ENCODE data around the gene RAD52. TPM values are rescaled to one million over a fixed set of nuclear protein-coding genes. Genes with fewer than 3 reads are reported as not detected.

The RAD52 gene
- polyA plus RNA-seq, 1 experiment, result 18.8 TPM

GRCh38 chr12:916712-917445 lies 32.6 kb downstream of the RAD52 start:
- CTCF ChIA-PET, result interaction anchor here (0.8 to 1.2 kb wide), 2 partner anchors 32 to 33 kb away, joined by 3 to 6 read pairs; partner anchors contain the start of gene RAD52
- TF ChIP-seq CTCF (IDR thresholded peaks at IDR 0.05; ENCODE audit: low read depth, low read length), result no peak
- H3K27ac ChIP-seq (ENCODE audit: low read depth, low read length), result no peak overlapping the region
- DNase-seq (ENCODE audit: low read depth, low spot score), result no peak
- POLR2A ChIA-PET, result no interaction called here
- H3K9me3 ChIP-seq (ENCODE audit: control insufficient read depth, insufficient read depth, low read length), result no peaks in the 10 kb centered on the region; the same call in 1 of the 2 replicates
- no peak overlapping the region for H3K4me3 ChIP-seq (ENCODE audit: low read depth, low read length)
- no peaks in the 10 kb centered on the region for H3K27me3 ChIP-seq (ENCODE audit: control insufficient read depth, insufficient read depth, low read length)

GRCh38 chr12:916240-916639 lies 33.3 kb downstream of the RAD52 start:
- Histone ChIP-seq H3K4me3 (ENCODE audit: low read depth, low read length) (no peak overlapping the region), H3K9me3 (ENCODE audit: control insufficient read depth, insufficient read depth, low read length) (no peaks in the 10 kb centered on the region; the same call in 1 of the 2 replicates), H3K27ac (ENCODE audit: low read depth, low read length) (no peak overlapping the region), H3K27me3 (ENCODE audit: control insufficient read depth, insufficient read depth, low read length) (no peaks in the 10 kb centered on the region)
- ChIA-PET CTCF (interaction anchor here (0.8 kb wide), 1 partner anchor 33 kb away, joined by 3 read pairs; the partner anchor contains the start of gene RAD52), POLR2A (no interaction called here)
- DNase-seq (ENCODE audit: low read depth, low spot score), result no peak
- TF ChIP-seq CTCF (IDR thresholded peaks at IDR 0.05; ENCODE audit: low read depth, low read length), result no peak

- no peak for DNase-seq (ENCODE audit: low read depth, low spot score)
- Histone ChIP-seq H3K27ac (ENCODE audit: low read depth, low read length) (no peak overlapping the region), H3K27me3 (ENCODE audit: control insufficient read depth, insufficient read depth, low read length) (no peaks in the 10 kb centered on the region), H3K4me3 (ENCODE audit: low read depth, low read length) (no peak overlapping the region), H3K9me3 (ENCODE audit: control insufficient read depth, insufficient read depth, low read length) (no peaks in the 10 kb centered on the region; the same call in 1 of the 2 replicates)
- TF ChIP-seq CTCF (IDR thresholded peaks at IDR 0.05; ENCODE audit: low read depth, low read length), result no peak
- ChIA-PET CTCF (no interaction called here), POLR2A (no interaction called here)
Observed at GRCh38 chr12:915090-915489, 34.4 kb downstream of the RAD52 start.

- POLR2A ChIA-PET, result no interaction called here
- no peaks in the 10 kb centered on the region for H3K27me3 ChIP-seq (ENCODE audit: control insufficient read depth, insufficient read depth, low read length)
- H3K9me3 ChIP-seq (ENCODE audit: control insufficient read depth, insufficient read depth, low read length), result no peaks in the 10 kb centered on the region; the same call in 1 of the 2 replicates
- CTCF ChIA-PET, result no interaction called here
- H3K4me3 ChIP-seq (ENCODE audit: low read depth, low read length), result no peak overlapping the region
- TF ChIP-seq CTCF (IDR thresholded peaks at IDR 0.05; ENCODE audit: low read depth, low read length), result no peak
- peak overlapping the region; percentile 53 for H3K27ac ChIP-seq (ENCODE audit: low read depth, low read length)
- peak; percentile 32 for DNase-seq (ENCODE audit: low read depth, low spot score)
Observed at GRCh38 chr12:913919-914698, 35.4 kb downstream of the RAD52 start.

All from AG04450 (cell line).